MG63 (cell line): ENCODE results near the gene LPCAT1. TPM values are rescaled to one million over a fixed set of nuclear protein-coding genes. Genes with fewer than 3 reads are reported as not detected.
A peak's percentile ranks its signal among the peaks of the same experiment; 100 is the strongest.

Experiments
- DNase-seq: peaks from one replicate; pipeline ENCODE4 v3.0.0-alpha.2; 2020
- H3K27me3 ChIP-seq: fragments of 250-450 bp; sonication (Bioruptor Pico); 2 replicates; pipeline ENCODE4 v1.5.1; 2020; ENCODE audit warnings: mild to moderate bottlenecking, moderate library complexity
- H3K36me3 ChIP-seq: fragments of 250-450 bp; sonication (Bioruptor Pico); 2 replicates; pipeline ENCODE4 v1.5.1; 2020; ENCODE audit warnings: mild to moderate bottlenecking, moderate library complexity
- H3K4me3 ChIP-seq: fragments of 250-450 bp; sonication (Bioruptor Pico); 2 replicates; pipeline ENCODE4 v1.5.1; 2020; ENCODE audit warnings: mild to moderate bottlenecking, moderate library complexity
- H3K9me3 ChIP-seq: fragments of 250-450 bp; sonication (Bioruptor Pico); 2 replicates; pipeline ENCODE4 v1.5.1; 2020; ENCODE audit warnings: mild to moderate bottlenecking, moderate library complexity
- total RNA-seq: library from RNA; depleted of rRNA; stranded (reverse); fragments of >200 nt; shearing (Covaris generic); gene quantifications from 2 replicates; pipeline ENCODE4 v1.2.3, GENCODE V29; 2014; ENCODE audit warnings: low replicate concordance

LPCAT1 gene
- total RNA-seq, 1 experiment from 2014 or later, result 166 TPM

DNA sequence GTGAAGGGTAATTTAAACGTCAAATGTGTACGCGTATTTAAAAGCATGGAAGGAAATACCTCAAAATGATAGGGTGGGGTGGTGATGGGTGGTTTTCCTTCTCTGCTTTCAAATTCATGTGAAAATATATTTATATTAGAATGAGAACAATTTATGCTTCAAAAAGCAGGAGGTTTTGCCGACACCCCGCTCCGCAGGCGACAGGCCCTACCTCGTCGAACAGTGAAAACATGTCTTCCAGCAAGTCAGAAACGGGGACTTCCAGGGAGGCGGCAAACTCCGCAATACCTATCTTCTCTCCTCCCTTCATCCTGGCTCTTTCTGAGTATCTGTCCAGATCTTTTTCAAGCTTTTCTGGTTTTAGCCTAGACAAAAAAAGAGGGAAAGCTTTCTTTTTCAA, 50.0 kb downstream of the LPCAT1 start:
- peaks cover 96% of the 10 kb centered on the region for H3K36me3 ChIP-seq
- DNase-seq, result no peak
- H3K27me3 ChIP-seq, result no peaks in the 10 kb centered on the region
- H3K9me3 ChIP-seq, result no peaks in the 10 kb centered on the region
- H3K4me3 ChIP-seq, result no peak overlapping the region

DNA sequence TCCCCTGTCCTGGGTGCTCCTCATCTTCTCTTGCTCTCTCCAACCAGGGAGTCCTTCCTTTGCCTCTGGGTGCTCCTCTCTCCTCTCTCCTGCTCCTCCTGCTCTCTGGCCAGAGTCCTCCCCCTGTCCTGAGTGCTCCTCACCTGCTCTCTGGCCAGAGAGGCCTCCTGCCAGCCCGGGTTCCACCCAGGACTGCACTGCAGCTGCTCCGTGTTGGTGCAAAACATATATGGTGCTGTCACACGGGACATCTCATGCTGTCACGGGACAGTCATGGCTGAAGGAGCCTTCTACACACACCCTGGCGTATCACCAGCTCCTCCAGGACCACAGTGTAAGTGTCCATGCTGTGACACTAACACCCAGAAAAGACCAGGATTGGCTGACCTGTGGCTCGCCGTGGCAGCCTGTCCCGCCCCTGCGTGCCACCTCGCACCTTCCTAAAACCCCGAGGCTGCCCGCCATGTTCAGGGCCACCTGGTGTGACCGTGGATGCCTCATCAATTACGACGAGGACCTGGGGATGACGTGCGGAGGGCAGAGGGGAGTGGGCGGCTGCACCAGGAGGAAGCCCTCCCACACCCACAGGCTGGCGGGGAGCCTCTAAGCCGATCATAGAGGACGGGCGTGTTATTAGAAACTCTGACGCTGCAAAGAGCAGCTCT, 50.7 kb downstream of the LPCAT1 start:
- peaks cover 96% of the 10 kb centered on the region for H3K36me3 ChIP-seq
- H3K4me3 ChIP-seq, result no peak overlapping the region
- no peaks in the 10 kb centered on the region for H3K27me3 ChIP-seq
- no peaks in the 10 kb centered on the region for H3K9me3 ChIP-seq
- no peak for DNase-seq

DNA sequence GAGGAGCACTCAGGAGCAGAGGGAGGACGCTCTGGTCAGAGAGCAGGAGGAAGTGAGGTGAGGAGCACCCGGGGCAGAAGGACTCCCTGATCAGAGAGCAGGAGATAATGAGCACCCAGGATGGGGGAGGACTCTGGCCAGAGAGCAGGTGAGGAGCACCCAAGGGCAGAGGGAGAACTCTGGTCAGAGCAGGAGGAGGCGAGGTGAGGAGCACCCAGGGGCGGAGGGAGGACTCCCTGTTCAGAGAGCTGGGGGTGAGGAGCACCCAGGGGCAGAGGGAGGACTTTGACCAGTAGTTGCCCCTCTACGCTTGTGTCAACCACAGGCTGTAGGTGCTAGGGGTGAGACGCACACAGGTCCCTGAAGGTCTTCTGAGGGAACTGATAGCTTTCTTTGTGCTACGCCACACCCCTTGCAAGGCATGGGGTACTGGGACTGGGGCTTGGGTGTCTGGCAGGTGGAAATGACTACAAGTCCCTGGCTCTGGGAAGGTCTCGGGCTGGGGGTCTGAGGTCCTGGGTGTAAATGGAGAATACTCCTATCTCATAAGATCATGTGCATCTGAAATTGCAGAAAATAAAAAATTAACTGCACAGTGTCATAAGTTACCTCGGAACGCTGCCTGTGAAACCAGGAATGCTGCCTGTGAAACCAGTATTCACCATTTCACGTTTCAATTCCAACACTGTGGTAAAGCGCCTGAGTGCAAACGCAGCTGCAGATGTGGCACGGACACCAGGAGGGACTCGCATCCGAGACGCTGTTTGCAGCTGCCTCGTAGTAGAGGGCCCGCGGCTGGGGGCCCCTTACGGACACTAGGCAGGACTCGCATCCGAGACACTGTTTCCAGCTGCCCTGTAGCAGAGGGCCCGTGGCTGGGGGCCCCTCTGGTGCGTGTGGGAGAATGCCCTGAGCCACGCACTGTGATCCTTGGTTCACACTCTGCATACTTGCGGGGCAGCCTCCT, 51.5 kb downstream of the LPCAT1 start:
- no peaks in the 10 kb centered on the region for H3K9me3 ChIP-seq
- peaks cover 98% of the 10 kb centered on the region for H3K36me3 ChIP-seq
- no peak for DNase-seq
- H3K4me3 ChIP-seq, result no peak overlapping the region
- H3K27me3 ChIP-seq, result no peaks in the 10 kb centered on the region

DNA sequence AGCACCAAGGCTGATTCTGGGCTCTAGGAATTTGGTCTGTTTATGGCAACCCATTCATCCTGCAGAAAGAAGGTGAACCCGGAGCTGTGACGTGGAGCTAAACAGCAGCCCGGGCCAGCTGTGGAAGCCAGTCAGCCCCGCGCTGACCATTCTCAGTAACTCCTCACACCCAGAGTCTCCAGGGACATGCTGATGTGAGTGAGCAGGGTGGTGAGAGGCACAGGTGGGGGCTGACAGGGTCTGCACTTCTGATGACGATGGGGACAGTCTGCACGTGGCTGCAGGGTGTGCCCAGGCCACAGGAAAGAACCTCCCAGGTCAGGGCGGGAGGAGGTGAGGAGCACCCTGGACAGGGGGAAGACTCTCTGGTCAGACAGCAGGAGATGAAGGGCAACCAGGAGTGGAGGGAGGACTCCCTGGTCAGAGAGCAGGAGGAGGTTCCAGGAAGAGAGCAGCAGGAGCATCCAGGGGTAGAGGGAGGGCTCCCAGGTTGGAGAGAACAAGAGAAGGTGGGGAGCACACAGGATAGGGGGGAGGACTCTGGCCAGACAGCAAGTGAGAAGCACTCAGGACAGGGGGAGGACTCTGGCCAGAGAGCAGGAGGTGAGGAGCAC, 52.4 kb downstream of the LPCAT1 start:
- Histone ChIP-seq H3K9me3 (no peaks in the 10 kb centered on the region), H3K36me3 (peaks cover 98% of the 10 kb centered on the region), H3K4me3 (no peak overlapping the region), H3K27me3 (no peaks in the 10 kb centered on the region)
- DNase-seq, result no peak

DNA sequence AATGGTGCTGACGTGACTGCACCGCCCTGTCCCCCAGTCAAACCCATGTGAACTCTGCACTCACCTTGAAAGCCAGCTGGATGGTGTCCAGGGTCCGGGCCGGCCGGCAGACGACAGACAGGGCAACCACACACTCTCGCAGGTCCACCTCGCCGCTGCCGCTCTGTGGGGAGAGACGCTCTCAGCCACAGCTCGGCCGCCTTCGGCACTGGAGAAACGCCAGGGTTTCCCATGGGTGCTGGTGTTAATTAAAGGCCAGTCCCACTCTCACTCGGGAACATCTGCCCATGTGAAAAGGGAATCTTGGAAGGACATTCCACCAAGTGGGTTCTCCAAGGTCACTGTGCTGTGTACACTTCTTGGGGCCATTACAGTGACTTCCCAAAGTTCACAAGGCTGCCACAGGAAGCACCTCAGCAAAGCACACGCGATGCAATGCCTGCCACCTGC, 53.0 kb downstream of the LPCAT1 start:
- DNase-seq, result no peak
- Histone ChIP-seq H3K9me3 (peaks cover 1% of the 10 kb centered on the region; the same call in 1 of the 2 replicates), H3K27me3 (no peaks in the 10 kb centered on the region), H3K36me3 (peaks cover 98% of the 10 kb centered on the region), H3K4me3 (no peak overlapping the region)

DNA sequence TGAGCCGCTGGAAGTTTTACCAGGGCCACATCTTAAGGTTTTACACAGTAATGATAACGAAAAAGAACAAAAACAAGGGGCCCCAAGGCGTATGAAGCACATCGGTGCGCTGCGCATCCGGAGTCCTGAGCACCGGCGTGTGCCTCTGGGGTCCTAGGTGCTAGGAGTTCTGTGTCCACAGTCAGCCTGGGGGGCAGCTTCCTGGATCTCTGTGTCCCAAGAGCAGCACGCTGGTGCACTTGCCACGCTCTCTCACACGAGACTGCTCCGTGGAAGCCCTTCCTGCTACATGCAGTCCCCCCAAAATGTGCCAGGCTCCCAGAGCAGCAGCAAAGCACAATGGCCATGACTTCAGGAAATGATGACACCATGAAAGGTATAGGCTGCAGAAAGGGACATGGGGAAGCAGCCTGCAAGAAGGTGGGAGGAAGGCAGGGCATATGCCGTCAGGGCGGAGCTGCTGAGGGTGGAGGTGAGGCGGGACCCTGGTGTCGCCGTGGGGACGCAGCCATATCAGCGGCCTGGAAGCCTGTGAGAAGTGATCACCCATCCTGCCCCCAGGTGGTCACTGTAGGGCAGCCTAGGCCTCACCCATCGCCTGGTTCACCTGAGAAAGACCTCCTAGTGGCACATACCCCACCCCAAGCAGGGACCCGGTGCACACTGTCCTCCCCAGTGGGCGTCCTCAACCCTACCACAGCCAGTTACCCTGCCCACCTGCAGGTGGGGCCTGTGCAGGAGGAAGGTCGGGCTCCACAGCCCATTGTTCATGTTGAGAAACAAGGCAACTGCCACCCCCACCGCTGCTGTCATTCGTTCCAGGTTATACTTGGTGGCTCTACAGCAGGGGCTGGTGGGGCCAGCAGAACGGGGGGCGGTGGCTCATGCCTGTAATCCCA, 54.9 kb downstream of the LPCAT1 start:
- no peaks in the 10 kb centered on the region for H3K27me3 ChIP-seq
- DNase-seq, result peak; percentile 10
- H3K9me3 ChIP-seq, result peaks cover 2% of the 10 kb centered on the region; the same call in 1 of the 2 replicates
- H3K36me3 ChIP-seq, result peaks cover 96% of the 10 kb centered on the region
- H3K4me3 ChIP-seq, result no peak overlapping the region

DNA sequence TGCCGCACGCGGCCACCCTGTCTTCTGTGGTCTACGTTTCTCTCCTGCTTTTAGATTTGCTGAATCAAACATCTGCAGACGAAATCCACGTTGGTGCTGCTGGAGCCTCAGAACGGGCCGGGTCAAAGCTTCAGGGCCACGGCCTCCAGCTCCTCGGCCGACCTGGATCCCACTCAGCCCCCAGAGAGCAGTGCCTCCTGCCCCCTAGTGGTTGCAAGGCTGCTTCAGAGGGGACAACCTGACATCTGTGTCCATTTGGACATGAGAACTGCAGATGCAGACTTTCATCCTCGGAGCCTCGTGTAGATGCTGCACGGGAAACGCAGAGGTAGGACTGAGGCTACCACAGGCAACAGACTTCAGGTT, 55.5 kb downstream of the LPCAT1 start:
- DNase-seq, result no peak
- peaks cover 96% of the 10 kb centered on the region for H3K36me3 ChIP-seq
- H3K27me3 ChIP-seq, result no peaks in the 10 kb centered on the region
- H3K9me3 ChIP-seq, result peaks cover 2% of the 10 kb centered on the region; the same call in 1 of the 2 replicates
- no peak overlapping the region for H3K4me3 ChIP-seq

DNA sequence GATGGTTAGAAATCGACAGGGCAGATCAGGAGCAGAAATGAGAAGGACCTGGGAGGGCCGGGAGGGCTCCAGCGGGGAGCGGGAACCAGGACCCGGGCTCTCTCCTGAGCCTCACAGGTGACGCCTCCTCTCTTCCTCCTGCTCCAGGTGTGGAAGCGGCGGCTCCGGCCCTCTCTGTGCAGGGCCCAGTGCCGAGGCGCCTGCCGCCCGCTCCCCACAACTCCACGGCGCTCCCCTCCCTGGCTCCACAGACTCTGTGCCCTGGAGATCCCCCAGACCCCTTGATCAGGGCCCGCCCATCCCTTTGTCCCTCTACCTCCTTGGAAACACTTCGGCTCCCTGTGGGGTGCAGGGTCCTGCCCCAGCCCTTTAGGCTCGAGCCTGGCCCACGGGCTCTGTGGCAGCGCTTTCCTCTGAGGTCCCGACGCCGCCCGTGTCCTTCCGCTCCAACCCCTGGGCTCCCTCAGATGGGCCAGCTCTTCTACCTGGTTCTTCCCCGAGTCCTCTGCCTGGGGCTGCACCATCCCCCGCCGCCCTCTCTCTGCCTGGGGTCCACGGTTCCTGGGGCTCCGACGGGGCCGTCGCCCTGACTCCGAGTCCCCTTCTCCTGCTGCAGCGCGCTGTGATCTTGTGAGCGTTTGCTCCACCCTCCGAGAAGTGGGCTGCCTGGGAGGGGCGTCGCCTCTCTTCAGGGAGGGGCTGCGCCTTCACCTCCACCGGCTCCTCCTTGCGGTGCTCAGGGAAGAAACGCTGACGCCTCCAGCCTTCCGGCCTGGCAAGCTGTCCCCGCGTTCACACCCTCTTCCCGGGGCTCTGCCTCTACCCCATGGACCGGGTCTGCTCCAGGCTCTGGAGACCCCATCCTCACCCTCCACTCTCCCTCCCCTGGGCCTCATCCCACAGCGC, 56.2 kb downstream of the LPCAT1 start:
- Histone ChIP-seq H3K36me3 (peaks cover 96% of the 10 kb centered on the region), H3K4me3 (no peak overlapping the region), H3K27me3 (no peaks in the 10 kb centered on the region), H3K9me3 (peaks cover 2% of the 10 kb centered on the region; the same call in 1 of the 2 replicates)
- no peak for DNase-seq

DNA sequence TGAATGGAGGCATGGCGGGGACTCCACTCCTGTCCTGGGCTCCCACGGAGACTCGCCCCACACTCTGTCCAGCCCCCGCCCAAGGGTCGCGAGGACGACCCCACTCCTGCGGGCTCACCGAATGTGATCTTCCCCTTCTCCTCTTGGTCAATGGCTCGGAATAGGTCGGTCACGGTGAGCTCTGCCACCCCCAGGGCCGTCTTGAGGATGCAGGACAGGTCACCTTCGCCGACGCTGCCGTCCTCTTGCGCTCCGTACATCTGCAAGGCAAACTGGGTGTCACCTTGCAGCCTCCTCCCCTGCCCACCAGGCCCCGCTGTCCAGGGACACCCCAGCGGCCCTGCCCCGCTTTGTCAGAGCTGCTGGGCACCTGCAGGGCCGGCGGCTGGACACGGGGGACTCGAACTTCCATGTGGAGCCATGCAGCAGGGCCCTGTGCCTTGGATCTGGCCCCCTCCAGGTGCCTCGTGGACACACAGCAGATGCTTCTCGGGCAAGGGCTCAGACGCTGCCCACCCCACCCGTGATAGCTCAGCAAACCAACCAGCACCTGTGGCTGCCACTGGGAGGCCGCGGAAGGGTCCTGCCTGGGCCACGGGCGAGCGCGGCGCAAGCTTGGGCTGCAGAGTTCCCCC, 57.0 kb downstream of the LPCAT1 start:
- H3K4me3 ChIP-seq, result no peak overlapping the region
- DNase-seq, result no peak
- H3K9me3 ChIP-seq, result peaks cover 2% of the 10 kb centered on the region; the same call in 1 of the 2 replicates
- no peaks in the 10 kb centered on the region for H3K27me3 ChIP-seq
- peaks cover 96% of the 10 kb centered on the region for H3K36me3 ChIP-seq

DNA sequence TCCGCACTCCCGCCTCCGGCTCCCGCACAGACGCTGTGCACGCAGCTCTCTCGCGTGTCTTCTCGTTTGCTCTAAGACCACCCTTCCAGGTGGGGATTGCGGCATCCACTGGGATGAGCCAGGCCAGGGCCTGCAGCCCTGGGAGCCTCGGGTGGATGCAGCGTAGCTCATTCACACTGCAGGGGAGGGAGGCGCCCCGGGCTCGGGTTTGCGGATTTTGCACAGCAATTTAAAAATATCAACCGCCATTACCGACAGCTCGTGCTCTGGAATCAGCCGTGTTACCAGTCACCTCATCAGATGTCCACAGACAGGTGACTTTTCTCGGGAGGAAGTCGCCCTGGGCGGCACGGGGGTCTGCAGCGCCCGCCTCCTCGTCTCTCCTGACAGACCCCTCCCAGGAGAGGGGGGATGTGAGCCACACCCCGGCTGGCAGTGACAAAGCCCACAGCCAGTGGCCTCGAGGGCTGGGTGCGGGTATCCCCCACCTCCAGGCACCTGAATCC, 57.7 kb downstream of the LPCAT1 start:
- Histone ChIP-seq H3K36me3 (peaks cover 96% of the 10 kb centered on the region), H3K4me3 (no peak overlapping the region), H3K27me3 (no peaks in the 10 kb centered on the region), H3K9me3 (peaks cover 2% of the 10 kb centered on the region; the same call in 1 of the 2 replicates)
- no peak for DNase-seq

DNA sequence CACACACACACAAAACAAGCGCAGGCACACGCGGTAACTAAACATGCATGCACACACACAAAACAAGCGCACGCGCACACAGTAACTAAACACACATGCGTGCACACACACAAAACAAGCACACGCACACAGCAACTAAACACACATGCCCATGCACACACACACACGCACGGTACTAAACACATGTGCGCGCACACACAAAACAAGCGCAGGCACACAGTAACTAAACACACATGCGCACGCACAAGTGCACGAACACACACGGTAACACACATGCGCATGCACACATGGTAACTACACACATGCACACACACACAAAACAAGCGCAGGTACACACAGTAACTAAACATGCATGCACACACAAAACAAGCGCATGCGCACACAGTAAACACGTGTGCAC, 58.6 kb downstream of the LPCAT1 start:
- Histone ChIP-seq H3K36me3 (peaks cover 96% of the 10 kb centered on the region), H3K27me3 (no peaks in the 10 kb centered on the region), H3K9me3 (peaks cover 2% of the 10 kb centered on the region; the same call in 1 of the 2 replicates), H3K4me3 (no peak overlapping the region)
- no peak for DNase-seq

DNA sequence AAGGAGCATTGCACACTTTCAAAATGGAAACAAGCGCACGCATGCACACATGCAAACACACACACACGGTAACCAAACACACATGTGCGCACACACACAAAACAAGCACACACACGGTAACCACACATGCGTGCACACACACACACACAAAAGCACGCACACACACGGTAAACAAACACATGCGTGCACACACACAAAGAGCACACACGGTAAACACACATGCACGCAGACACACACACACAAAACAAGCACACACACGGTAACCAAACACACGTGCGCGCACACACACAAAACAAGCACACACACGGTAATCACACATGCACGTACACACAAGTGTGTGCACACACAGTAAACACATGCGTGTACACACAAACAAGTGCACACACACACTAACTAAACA, 59.2 kb downstream of the LPCAT1 start:
- Histone ChIP-seq H3K36me3 (peaks cover 95% of the 10 kb centered on the region), H3K9me3 (peaks cover 6% of the 10 kb centered on the region), H3K4me3 (no peak overlapping the region), H3K27me3 (no peaks in the 10 kb centered on the region)
- no peak for DNase-seq

DNA sequence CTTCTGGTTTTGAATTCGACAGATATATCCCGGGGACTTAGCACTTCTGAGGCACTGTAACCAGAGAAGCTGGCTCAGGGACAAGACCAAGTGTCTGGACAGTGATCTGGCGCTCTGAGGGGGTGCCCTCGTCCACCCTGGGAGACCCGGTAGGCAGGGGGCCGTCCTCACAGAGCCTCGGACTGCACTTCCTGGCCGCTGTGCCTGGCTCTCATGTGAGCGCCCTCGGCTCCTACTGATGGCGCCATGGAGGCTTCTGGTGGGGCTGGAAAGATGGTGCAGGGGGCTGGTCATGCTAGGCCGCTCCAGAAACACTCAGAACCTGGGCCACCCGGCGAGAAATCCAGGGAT, 59.7 kb downstream of the LPCAT1 start:
- DNase-seq, result no peak
- H3K36me3 ChIP-seq, result peaks cover 91% of the 10 kb centered on the region
- no peaks in the 10 kb centered on the region for H3K27me3 ChIP-seq
- H3K4me3 ChIP-seq, result no peak overlapping the region
- peaks cover 6% of the 10 kb centered on the region for H3K9me3 ChIP-seq

DNA sequence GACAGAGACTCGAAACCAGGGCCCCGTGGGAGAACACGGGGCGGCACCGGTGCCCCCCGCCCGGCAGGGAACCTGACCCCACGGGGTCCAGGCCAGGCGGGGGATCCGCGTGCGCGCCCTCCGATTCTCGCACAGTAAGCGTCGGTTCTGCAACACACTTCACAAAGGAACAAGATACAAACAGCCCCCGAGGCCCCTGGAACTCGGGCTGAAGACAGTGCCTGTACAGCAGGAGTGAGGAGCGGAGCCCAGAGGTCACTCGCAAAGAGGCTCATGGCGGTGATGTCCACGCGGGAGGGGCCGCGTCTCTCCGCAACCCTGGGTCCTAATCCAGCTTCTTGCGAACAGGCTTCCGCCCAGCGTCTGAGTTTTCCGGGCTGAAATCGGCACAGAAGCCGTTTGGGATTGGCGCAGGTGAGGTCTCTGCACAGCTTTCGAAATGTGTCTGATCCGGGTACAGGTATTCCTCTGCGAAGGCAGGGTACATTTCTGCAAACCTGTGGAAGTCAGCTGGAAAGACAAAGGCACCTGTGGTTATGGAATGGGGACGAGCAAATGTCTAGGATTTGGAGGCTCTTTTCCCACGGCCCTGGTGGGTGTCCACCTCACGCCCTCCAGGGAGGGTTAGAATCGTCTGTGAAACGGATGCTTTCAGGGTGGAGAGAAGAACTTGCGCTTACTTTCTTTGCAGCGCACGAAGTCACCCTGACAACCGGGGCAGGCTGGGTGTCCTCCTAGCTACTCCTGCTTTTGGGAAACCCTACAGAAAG, 60.2 kb downstream of the LPCAT1 start:
- peaks cover 86% of the 10 kb centered on the region for H3K36me3 ChIP-seq
- H3K27me3 ChIP-seq, result no peaks in the 10 kb centered on the region
- H3K4me3 ChIP-seq, result no peak overlapping the region
- peaks cover 7% of the 10 kb centered on the region for H3K9me3 ChIP-seq
- DNase-seq, result no peak
